MV-4-11 (cell line): ENCODE results near the gene ICAM3.

Experiments used
- DNase-seq: peaks from one replicate; lab custom pipeline; 2025; lab: John Stamatoyannopoulos, UW

ICAM3 gene

DNA sequence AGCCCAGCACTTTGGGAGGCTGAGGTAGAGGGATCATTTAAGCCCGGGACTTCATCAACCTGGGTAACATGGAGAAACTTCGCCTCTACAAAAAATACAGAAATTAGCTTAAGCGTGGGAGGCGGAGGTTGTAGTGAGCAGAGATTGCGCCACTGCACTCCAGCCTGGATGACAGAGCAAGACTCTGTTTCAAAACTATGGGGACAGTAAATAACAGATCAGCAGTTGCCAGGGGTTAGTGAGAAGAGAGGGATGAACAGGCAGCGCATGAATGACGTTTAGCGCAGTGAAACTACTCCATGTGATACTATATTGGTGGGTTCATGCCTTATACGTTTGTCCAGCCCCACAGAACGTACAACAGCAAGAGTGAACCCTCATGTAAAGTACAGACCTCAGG lies 7.1 kb upstream of the ICAM3 start:
- peak; percentile 94 for DNase-seq

- no peak for DNase-seq
Observed at GRCh38 chr19:10344780-10345179, 5.4 kb upstream of the ICAM3 start.

DNA sequence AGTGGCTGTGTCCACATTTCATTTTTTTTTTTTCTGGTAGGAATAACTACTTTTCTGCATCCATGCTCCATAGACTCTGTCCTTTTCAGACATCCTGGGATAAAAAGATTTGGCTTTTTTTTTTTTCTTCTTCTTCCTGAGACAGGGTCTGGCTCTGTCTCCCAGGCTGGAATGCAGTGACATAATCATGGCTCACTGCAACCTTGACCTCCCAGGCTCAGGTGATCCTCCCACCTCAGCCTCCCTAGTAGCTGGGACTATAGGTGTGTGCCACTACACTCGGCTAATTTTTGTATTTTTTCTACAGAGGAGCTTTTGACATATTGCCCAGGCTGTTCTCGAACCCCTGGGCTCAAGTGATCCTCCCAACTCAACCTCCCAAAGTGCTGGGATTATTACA lies 4.1 kb upstream of the ICAM3 start:
- DNase-seq = no peak

DNA sequence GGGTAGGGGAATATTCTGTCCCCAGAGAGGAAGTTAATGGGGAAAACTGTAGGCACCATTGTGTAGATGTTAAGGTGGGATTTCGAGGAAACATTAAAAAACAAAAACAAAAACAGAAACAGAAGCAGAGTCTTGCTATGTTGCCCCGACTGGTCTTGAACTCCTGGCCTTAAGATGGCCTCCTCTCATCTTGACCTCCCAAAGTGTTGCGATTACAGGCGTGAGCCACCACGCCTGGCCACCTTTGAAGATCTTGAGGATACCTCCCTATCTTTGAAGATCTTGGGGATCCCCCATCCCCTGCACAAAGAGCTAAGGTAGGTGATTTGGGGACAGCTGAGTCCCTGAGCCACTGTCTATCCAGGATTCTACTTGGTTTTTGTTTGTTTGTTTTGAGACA lies 553 bp upstream of the ICAM3 start:
- DNase-seq = no peak

- DNase-seq = no peak
Observed at GRCh38 chr19:10338940-10339339, 484 bp downstream of the ICAM3 start.

DNA sequence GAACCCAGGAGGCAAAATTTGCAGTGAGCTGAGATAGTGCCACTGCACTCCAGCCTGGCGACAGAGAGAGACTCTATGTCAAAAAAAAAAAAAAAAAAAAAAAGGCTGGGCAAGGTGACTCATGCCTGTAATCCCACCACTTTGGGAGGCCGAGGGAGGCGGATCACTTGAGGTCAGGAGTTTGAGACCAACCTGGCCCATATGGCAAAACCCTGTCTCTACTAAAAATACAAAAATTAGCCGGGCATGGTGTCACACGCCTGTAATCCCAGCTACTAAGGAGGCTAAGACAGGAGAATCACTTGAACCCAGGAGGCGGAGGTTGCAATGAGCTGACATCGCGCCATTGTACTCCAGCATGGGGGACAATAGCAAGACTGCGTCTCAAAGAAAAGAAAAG lies 2.7 kb downstream of the ICAM3 start:
- peak; percentile 51 for DNase-seq

GRCh38 chr19:10335352-10335985 lies 4.0 kb downstream of the ICAM3 start:
- no peak for DNase-seq

GRCh38 chr19:10334588-10335351 lies 4.7 kb downstream of the ICAM3 start:
- peak; percentile 94 for DNase-seq

DNA sequence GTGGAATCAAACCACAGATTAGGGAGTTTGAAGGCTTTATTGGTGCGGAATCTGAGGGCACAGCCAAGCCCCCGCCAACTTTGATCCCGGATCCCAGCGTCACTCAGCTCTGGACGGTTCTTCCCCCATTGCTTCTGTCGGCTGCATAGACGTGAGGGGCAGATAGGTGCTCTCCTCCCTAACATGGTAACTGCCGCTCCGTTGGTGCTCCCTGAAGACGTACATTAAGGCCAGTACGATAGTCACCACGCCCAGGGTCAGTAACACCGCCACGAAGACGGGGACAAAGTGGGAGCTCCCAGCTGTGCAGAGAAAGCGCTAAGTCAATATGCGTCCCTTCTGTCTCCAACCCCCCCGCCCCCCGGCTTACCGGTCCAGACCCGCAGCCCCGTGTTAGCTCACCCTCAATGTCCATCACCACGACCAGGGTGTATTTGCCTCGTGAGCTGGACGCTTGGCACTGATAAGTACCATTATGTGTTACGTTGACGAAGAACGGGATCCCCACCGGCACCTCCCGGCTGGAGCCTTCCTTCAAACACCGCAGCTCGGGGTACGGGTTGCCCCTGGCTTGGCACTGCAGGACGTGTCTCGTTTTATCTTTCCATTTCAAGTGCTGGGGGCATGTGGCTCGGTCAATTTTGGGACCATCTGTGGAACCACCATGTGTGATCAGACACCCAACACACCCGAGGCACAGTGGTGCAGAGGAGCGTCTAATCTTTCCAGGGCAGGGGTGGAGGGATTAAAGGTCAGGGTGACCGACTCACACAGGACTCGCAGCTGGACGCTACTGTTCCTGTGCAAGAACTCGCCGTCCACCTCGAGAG lies 5.5 kb downstream of the ICAM3 start:
- no peak for DNase-seq

- DNase-seq = peak; percentile 97
Observed at GRCh38 chr19:10332965-10333757, 6.3 kb downstream of the ICAM3 start, which contains the start of gene RAVER1. Gene RAVER1 (minus strand): TSS chr19:10333529. CDS start chr19:10333507, 22 bp downstream.

DNA sequence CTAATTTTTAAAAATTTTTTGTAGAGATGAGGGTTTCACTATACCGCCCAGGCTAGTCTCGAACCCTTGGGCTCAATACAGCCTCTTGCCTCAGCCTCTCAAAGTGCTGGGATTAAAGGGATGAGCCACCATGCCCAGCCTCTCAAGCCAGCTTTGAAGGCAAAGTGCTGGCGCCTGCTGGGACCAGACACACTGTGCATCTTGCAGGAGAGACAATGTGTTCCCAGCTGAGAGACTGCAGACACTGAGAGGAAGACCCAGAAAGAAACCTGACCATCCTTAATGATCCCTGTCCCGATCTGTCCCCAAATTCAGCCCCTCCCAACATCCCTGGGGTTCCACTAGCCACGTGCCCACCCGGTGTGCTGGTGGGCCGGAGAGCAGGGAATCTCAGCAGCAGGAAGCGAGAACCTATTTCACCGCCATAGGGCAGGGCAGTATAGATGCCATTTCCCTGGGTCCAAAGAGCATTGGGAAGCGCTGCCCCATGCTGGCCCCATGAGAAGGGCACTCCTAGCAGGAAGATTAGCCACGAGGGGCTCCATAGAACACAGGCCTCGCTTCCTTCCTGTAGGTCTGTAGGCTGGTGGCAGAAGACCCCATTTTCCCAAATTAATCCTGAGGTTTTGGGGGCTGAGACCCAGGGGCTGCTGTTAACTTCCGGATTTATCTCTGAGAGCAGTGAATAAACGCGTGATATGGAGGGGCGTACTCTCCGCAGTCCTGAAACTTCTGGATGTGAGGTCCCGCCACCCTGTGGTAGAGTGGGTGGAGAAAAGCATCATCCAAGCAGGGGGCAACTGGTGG lies 7.1 kb downstream of the ICAM3 start:
- DNase-seq = no peak

DNA sequence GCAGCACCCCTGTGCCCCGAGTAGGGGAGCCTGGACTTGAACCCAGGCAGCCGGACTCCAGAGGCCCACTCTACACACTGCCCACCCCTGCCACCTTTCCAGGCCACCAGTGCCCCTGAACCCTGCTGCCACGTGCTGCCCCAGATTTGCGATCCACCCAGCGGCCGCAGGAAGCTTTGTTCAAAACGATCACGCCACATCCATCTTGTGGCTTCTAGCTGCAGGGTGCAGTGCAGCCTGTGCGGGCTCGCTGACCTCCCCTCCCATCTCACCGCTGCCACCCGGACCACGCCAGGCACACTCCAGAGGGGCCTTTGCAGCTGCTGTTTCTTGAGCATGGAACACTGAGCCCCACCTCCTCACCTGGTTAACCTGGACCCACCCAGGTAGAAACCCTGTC lies 9.9 kb downstream of the ICAM3 start:
- no peak for DNase-seq

DNA sequence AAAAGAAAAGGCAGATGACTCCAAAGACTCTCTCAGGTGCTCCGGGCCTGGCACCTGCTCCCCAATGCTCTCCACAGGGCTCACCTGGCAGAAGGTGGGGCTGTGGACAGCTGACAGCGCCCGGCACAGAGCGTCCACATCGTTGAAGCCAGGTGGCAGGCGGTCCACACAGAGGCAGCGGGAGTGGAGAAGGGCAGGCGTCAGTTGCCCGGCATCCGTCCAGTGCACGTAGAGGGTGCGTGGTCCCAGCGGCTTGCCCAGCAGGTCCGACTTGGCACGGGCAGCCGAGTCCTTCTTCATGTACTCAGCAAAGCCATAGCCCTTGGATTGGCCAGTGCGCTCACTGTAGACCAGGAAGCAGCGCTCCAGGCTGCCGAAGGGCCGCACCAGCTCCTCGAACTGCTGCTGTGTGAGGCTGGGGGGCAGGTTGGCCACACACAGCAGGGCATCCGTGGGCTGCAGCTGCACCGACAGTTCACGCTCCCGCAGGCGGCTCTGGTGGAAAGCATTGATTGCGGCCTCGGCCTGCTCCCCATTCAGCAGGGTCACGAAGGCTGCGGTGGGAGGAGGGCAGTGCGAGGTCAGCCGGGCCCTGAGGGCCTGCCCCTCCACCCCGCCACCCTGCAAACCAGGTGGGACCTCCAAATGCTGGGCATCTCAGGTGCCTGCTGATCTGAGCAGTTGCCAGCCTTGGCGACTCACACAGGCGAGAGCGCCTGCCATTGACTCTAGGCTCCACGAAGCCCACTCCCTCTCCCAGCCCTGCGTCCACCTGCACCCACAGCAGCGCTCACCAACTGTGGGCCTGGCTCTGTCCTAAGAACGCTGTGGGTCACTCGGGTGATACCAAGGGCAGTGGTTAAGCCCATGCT lies 10.6 kb downstream of the ICAM3 start:
- DNase-seq = no peak

GRCh38 chr19:10327793-10328192 lies 11.6 kb downstream of the ICAM3 start:
- DNase-seq = no peak

- DNase-seq = no peak
Observed at GRCh38 chr19:10325732-10326131, 13.7 kb downstream of the ICAM3 start.

DNA sequence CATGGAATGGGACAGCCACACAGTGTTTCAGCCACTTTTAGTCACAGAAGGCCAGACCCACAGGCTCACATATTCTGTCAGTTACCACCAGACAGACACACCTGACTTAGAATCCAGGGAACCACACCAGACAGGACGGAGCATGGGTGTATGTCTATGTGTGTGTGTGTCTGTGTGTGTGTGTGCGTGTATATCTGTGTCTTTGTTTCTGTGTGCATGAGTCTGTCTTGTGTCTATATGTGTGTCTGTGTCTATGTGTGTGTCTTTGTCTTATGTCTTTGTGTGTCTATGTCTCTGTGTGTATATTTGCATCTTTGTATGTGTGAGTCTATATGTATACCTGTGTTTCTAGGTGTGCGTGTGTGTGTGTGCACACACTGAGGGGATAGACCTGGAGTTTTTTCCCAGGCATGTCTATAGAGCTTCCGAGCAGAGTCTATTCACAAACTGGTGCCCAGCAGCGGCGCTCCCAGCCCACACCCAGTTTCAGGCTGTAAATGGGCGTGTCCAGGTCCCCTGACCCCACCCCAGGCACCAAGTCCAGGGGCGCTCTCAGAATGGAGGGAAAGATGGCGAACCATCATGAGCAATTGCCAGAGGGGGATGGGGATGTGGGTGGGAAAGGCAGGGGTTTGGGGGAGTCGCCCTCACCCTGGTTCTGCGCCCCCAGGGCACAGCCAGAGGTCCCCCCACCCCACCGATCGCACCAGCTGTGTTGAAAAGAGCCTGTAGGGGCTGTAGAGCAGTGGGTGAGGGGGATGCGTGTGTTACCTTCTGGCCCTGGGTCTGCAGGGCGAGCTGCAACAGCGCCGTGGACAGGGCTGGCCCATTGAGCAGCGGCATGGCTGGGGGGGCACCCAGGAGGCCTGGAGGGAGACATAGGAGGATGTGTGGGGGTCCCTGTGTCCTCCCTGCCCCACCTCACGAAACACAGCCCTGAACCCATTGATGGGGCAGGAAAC lies 17.3 kb downstream of the ICAM3 start:
- no peak for DNase-seq

DNA sequence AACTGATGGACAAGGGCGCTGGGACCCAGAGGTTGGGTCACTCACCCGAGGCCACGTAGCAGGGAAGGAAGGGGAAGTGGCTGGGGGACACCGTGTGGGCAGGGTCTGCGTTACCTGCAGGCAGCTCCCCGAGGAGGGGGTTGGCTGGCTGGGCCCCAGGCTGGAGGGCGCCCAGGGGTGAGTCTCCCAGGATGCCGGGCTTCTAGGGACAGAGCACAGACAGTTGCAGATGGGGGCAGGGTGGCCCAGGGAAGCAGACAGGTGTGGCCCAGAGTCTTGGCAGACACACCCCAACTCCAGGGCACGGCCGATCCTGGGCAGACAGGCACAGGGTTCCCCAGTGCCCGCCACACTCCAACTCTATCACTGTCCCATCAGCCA lies 18.0 kb downstream of the ICAM3 start:
- no peak for DNase-seq

DNA sequence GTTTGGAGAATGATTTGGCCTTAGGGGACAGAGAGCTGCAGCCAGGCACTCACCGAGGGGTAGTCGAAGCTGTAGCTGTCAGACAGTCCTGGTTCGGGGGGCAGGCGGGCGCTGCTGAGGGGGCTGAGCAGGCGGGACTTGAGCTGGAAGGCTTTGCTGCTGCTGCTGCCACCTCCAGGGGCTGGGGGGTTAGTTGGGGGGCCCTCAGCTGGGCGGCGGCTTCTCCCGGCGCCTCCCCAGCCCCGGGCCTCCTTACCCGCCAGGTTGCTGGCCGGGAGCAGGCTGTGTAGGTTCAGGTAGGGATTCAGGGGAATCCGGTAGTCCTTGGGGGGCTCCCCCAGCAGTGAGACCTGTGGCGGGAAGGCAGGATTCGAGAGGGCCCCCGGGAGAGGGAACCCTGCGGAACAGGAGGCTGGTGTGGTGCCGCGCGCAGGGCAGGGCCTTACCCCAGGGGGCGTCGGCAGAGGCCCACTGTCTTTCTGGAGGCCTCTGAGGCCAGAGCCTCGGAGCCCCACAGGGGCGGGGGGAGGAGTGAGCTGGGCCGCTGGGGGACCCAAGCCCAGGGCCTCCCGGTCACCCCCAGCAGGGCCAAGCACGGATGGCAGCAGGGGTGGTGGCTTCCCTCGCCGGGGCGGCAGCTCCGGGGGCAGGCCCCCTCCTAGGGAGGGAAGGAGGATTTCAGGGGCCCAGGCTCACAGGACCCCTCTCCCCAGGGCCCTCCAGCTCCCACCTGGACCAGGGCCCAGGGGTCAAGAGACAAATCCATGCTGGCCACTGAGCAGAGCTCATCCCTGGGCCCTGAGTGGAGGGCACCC lies 18.6 kb downstream of the ICAM3 start:
- no peak for DNase-seq
